Immature natural killer cell (primary cell): ENCODE results near the gene AKIP1. TPM values are rescaled to one million over a fixed set of nuclear protein-coding genes. Genes with fewer than 3 reads are reported as not detected.

Experiments
- DNase-seq, 3 donors: peaks; one replicate each; pipeline ENCODE4 v3.0.0; 2022; ENCODE audit warnings: mixed read lengths in 1 of 3
- H3K27ac Mint-ChIP-seq, 6 donors: one replicate each; pipeline ENCODE4 v1.8.0; 2020; ENCODE audit warnings: mixed read lengths in 6 of 6, mild to moderate bottlenecking in 5 of 6, inconsistent platforms in 4 of 6, moderate library complexity in 3 of 6
- H3K27me3 Mint-ChIP-seq, 3 donors: one replicate each; pipeline ENCODE4 v1.8.0; 2020 to 2021; ENCODE audit warnings: low read depth in 3 of 3, mild to moderate bottlenecking in 3 of 3, mixed read lengths in 3 of 3, moderate library complexity in 3 of 3, inconsistent platforms in 1 of 3
- H3K36me3 Mint-ChIP-seq, 3 donors: one replicate each; pipeline ENCODE4 v1.8.0; 2020; ENCODE audit warnings: mixed read lengths in 3 of 3, inconsistent platforms in 2 of 3, mild to moderate bottlenecking in 2 of 3
- H3K4me1 Mint-ChIP-seq, 2 donors: one replicate each; pipeline ENCODE4 v1.8.0; 2020; ENCODE audit warnings: inconsistent platforms in 2 of 2, mild to moderate bottlenecking in 2 of 2, mixed read lengths in 2 of 2, moderate library complexity in 1 of 2
- H3K4me3 Mint-ChIP-seq, 5 donors: one replicate each; pipeline ENCODE4 v1.8.0; 2020; ENCODE audit warnings: mild to moderate bottlenecking in 5 of 5, mixed read lengths in 5 of 5, inconsistent platforms in 3 of 5, moderate library complexity in 3 of 5
- H3K9me3 Mint-ChIP-seq, 6 donors: one replicate each; pipeline ENCODE4 v1.8.0; 2020; ENCODE audit warnings: mild to moderate bottlenecking in 6 of 6, mixed read lengths in 6 of 6, inconsistent platforms in 4 of 6, moderate library complexity in 3 of 6
- polyA plus RNA-seq, 3 donors: library from polyadenylated mRNA; unstranded; fragments of 300-500 nt; fragmentation: Illumina TruSeq; gene quantifications; one replicate each; pipeline ENCODE4 v1.2.3, GENCODE V29; 2021

AKIP1 gene
- polyA plus RNA-seq, 3 donors from 2014 or later: 5.4 to 20.7 (median 7.3) TPM

DNA sequence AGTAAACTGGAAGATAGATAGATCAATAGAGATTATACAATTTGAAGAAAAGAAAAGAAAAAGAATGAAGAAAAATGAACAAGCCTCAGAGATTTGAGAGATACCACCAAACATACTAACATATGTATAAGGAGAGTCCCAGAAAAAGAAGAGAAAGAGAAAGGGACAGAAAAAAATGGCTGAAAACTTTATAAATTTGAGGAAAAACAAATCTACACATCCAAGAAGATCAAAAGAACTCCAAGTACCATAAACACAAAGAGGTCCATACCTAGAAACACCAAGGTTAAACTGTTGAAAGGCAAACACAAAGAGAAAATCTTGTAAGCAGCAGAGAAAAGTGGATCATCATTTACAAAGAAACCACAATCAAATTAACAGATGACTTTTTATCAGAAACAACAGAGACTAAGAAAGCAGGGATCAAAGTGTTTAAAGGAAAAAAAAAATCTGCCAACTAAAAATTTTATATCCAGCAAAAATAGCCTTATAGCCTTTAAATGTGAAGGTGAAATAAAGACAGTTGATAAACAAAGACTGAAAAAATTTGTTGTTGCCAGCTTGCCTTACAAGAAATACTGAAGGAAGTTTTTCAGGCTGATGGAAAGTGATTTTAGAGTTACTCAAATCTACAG lies 11.8 kb upstream of the AKIP1 start:
- no peak for DNase-seq
- Mint-ChIP-seq H3K27ac (no peak overlapping the region), H3K4me3 (no peak overlapping the region), H3K9me3 (peaks cover 10 to 37% (median 20%) of the 10 kb centered on the region in 6 donors), H3K36me3 (peaks cover 4 to 15% (median 10%) of the 10 kb centered on the region in 3 donors), H3K27me3 (peaks cover 3 to 10% (median 7%) of the 10 kb centered on the region in 3 donors), H3K4me1 (no peaks in the 10 kb centered on the region)

DNA sequence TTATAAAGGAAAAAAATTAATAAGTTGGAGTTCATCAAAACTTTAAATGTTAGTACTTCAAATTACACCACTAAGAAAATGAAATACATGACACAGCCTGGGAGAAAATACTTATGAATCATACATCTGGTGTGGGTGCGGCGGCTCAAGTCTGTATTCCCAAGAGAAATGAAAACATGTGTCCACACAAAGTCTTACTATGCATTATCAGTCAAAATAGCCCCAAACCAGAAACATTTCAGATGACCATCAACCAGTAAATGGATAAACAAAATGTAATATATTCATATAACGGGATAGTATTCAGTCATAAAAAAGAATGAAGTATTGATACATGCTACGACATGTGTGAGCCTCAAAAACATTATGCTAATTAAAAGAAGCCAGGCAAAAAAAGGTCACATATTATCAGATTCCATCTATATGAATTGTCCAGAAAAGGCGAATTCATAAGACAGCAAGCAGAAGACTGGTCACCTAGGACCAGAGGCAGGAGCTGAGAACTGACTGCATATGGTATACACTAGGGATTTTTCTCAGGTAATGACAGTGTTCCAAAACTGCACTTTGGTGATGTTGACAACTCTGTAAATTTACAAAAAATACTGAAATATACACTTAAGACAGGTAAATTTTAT lies 5.3 kb upstream of the AKIP1 start:
- no peak overlapping the region for H3K27ac Mint-ChIP-seq

DNA sequence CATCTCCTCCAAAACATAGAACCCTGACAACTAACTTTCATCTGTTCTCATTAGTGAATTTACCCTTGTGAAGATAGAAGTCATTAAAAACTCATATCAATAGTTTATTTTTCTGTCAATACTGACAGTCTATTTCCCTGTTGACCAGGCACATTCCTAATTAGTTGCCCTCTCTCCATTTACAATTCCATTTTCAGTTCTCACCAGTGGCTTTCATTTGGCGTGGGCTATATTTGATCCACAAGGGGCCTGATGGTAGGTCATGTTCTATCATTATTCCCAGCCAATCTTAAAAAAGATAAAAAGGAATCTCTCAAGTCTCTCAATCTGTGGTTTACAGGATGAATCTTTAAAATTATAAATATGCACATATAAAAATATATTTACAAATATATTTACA lies 3.9 kb upstream of the AKIP1 start:
- Mint-ChIP-seq H3K4me1 (peaks cover 15 to 28% of the 10 kb centered on the region in 2 donors), H3K36me3 (no peaks in the 10 kb centered on the region), H3K27ac (no peak overlapping the region), H3K27me3 (peaks cover 0 to 9% (median 5%) of the 10 kb centered on the region in 3 donors), H3K4me3 (no peak overlapping the region), H3K9me3 (peaks cover 0 to 2% (median 0%) of the 10 kb centered on the region in 6 donors)
- DNase-seq: no peak

More for the DNA sequence above, 5.3 kb upstream of the AKIP1 start:
- peaks cover 3 to 7% (median 5%) of the 10 kb centered on the region in 6 donors for H3K9me3 Mint-ChIP-seq
- peaks cover 0 to 12% (median 6%) of the 10 kb centered on the region in 3 donors for H3K27me3 Mint-ChIP-seq
- H3K36me3 Mint-ChIP-seq: peaks cover 0 to 4% (median 0%) of the 10 kb centered on the region in 3 donors
- H3K4me1 Mint-ChIP-seq: peaks cover 15 to 20% of the 10 kb centered on the region in 2 donors
- no peak for DNase-seq
- H3K4me3 Mint-ChIP-seq: no peak overlapping the region

DNA sequence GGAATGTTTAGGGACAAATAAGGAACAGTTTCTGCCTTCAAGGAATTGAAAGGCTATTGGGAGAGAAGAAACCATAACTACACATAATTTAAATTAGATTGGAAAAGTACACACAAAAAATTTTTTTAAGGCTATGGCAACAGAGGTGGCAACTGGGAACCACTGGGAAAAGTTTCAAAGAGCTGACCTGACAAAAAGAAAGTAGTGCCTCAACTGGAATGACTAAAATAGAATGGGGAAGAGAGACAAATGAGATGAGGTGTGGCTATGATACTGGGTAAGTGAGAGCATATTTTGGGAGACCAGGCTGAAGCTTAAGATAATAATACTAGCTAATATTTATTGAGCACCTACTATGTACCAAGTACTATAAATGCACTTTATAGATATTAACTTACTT lies 2.9 kb upstream of the AKIP1 start:
- Mint-ChIP-seq H3K27me3 (peaks cover 0 to 8% (median 2%) of the 10 kb centered on the region in 3 donors), H3K27ac (no peak overlapping the region), H3K4me1 (peaks cover 19 to 32% of the 10 kb centered on the region in 2 donors), H3K4me3 (no peak overlapping the region), H3K9me3 (no peaks in the 10 kb centered on the region), H3K36me3 (no peaks in the 10 kb centered on the region)
- no peak for DNase-seq

DNA sequence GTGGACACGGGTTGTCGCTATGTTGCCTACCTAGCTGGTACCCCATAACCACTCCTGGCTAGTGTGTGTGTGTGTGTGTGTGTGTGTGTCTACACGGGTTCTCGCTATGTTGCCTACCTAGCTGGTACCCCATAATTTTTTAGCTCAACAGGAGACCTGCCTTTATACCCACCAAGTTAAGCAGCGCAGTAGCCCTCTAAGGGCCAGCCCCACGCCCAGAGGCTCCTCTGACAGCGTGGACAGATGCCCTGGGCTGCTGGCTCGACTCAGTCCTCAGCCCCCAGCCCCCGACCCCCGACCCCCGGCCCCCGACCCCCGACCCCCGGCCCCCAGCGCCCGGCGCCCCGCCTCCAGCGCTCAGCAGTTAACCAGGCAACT lies 351 bp upstream of the AKIP1 start:
- DNase-seq: peak in 1 of 3 donors; percentile 7
- no peaks in the 10 kb centered on the region for H3K9me3 Mint-ChIP-seq
- H3K4me1 Mint-ChIP-seq: peaks cover 29 to 50% of the 10 kb centered on the region in 2 donors
- no peaks in the 10 kb centered on the region for H3K36me3 Mint-ChIP-seq
- H3K4me3 Mint-ChIP-seq: peak overlapping the region; percentile 86 to 93 (median 92)
- peaks cover 0 to 5% (median 2%) of the 10 kb centered on the region in 3 donors for H3K27me3 Mint-ChIP-seq
- peak overlapping the region in 4 of 6 donors; percentile 4 to 72 (median 50) for H3K27ac Mint-ChIP-seq

DNA sequence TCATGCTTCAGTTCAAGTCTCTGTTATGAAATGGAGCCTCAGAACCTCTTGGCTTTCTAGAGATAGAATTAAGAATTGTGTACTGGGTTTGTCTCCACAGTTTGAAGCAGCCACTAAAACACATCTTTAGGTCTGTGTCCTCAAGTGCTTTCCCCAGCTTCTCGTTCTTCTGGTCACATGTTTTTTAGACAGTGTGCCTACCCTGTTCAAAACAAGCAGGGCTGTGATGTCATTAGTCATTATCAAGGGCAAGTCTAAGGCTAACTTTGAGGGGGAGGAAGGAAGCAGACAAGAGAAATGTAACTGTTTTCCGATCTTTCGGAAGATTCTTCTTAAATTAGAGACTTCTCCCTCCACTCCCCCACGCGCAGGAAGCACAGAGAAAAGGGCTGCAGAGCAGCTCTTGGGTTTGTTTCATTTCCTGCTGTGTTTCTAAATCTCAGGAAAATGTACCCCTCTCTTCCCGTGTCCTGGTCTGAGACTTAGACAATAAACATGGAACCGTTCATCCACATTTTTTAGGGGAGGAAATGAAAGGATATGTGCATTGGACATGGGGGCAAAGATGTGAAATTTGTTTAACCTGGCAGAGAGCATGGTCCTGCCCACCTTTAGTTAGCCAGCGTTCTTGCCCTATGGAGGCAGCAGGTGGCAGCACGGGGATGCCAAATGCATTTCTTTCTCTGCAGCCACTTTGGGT lies 3.1 kb downstream of the AKIP1 start:
- H3K27me3 Mint-ChIP-seq: peaks cover 0 to 5% (median 0%) of the 10 kb centered on the region in 3 donors
- peak; percentile 14 to 36 (median 17) for DNase-seq
- H3K4me3 Mint-ChIP-seq: peak overlapping the region; percentile 31 to 69 (median 40)
- peak overlapping the region in 4 of 6 donors; percentile 11 to 83 (median 70) for H3K27ac Mint-ChIP-seq
- peaks cover 27 to 45% of the 10 kb centered on the region in 2 donors for H3K4me1 Mint-ChIP-seq
- no peaks in the 10 kb centered on the region for H3K9me3 Mint-ChIP-seq
- H3K36me3 Mint-ChIP-seq: peaks cover 0 to 8% (median 4%) of the 10 kb centered on the region in 3 donors

DNA sequence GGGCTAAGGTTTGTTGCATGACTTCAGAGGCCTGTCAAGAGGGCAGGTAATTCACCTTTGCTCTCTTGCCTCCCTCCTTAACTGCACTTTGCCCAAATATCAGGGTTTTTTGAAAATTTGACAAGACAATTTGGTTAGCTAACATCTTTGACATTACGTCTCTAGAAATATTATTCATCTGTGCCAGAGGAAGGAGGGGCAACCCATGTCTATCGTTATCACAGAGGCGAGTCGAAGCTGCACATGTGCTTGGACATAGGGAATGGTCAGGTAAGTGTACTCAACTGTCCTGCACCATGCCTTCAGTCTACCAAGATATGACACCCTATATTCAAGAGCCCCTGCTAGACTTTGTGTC lies 3.7 kb downstream of the AKIP1 start:
- Mint-ChIP-seq H3K4me1 (peaks cover 24 to 40% of the 10 kb centered on the region in 2 donors), H3K27me3 (peaks cover 0 to 4% (median 0%) of the 10 kb centered on the region in 3 donors), H3K9me3 (no peaks in the 10 kb centered on the region), H3K36me3 (peaks cover 0 to 8% (median 4%) of the 10 kb centered on the region in 3 donors), H3K27ac (peak overlapping the region in 2 of 6 donors; percentile 11 to 73), H3K4me3 (peak overlapping the region in 3 of 5 donors; percentile 40 to 69 (median 61))
- DNase-seq: no peak

DNA sequence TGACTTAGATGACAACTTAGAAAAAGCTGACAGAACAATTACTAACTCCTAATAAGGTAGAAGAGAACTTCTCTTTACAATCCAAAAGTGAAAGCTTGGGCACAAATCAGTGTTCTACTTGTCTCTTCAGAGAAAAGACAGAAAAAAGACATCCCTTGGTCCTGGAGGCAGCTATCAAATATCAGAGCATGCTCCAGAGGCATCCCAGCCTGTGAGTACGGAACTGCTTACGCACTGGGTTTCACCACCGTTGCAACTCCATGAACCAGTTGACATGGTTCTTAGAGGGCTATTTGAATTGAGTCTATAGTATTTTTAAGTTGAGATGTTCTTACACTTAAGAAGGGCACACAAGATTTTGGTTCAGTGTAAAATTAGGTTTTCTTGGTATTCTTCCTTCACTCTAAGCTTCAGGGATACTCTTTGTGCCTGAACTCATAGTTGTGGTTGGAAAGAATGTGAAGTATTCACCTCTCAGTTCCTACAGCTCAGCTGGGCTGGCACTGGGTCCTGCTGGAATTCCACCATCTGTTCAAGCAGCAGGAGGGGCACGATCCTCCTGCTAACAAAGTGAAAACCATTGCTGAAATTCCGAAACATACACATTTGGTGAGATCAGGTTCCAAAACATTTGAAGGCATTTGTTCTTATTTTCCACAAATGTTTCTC lies 6.3 kb downstream of the AKIP1 start:
- no peak for DNase-seq
- Mint-ChIP-seq H3K4me1 (peaks cover 13 to 19% of the 10 kb centered on the region in 2 donors), H3K27me3 (peaks cover 0 to 1% (median 0%) of the 10 kb centered on the region in 3 donors), H3K36me3 (peaks cover 4 to 8% (median 5%) of the 10 kb centered on the region in 3 donors), H3K27ac (no peak overlapping the region), H3K9me3 (no peaks in the 10 kb centered on the region), H3K4me3 (no peak overlapping the region)

DNA sequence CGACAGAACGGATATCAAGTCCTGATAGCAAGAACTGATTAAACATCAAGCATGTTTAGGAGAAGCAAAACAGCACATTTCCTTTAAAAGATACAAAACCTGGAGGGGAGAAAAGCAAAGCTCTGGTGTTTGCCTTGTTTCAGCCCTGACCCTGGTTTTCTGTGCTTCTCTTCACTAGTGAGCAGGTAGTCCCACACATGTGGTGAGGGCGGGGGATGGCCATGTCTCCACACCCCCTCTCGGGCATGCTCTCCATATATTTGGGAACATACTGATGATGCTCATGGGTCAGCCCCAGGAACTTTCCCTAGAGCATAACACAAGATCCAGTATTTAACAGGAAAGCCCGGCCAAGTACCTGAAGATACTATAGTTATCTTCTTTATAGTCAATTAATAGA lies 11.7 kb downstream of the AKIP1 start:
- Mint-ChIP-seq H3K36me3 (peaks cover 0 to 7% (median 5%) of the 10 kb centered on the region in 3 donors), H3K27me3 (peaks cover 0 to 2% (median 0%) of the 10 kb centered on the region in 3 donors), H3K9me3 (no peaks in the 10 kb centered on the region), H3K4me1 (no peaks in the 10 kb centered on the region), H3K27ac (no peak overlapping the region), H3K4me3 (no peak overlapping the region)
- DNase-seq: no peak

DNA sequence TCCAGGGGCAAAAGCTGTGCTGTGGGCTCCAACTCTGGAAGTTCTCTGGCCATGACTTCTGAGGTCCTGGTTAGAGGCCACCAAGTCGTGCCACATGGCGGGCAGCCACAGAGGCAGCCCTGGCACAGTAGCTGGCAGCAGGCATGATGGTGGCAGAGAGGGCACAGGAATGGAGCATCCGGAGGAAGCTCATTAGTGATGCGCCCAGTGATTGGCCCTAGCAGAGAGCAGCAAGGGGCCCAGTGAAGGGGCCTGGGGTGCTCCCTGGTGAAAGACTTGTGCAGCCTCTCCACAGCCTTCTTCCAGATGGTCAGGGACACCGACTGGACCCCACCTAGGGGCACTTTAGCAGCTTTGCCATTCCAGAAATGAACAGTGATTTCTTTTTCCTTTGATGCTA lies 14.7 kb downstream of the AKIP1 start:
- no peaks in the 10 kb centered on the region for H3K4me1 Mint-ChIP-seq
- H3K4me3 Mint-ChIP-seq: no peak overlapping the region
- DNase-seq: no peak
- H3K27ac Mint-ChIP-seq: no peak overlapping the region
- H3K9me3 Mint-ChIP-seq: no peaks in the 10 kb centered on the region
- peaks cover 0 to 7% (median 0%) of the 10 kb centered on the region in 3 donors for H3K36me3 Mint-ChIP-seq
- H3K27me3 Mint-ChIP-seq: peaks cover 0 to 2% (median 0%) of the 10 kb centered on the region in 3 donors

DNA sequence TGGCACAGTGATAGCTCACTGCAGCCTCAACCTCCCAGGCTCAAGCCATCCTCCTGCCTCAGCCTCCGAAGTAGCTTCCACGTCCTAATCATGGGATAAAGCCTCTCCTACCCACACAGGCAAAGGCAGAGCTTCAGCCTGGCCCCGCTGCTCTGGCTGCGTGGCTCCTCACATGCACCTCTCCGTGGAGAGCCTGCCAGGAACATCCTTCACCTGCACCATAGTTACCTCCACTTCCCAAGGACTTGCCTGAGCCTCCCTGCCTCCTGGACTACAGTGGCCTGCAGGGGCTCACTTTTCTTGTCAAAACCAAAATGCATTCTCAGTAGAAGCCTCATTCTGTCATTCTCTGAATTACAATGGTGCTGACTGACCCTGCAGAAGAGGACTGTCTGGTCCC lies 15.2 kb downstream of the AKIP1 start:
- Mint-ChIP-seq H3K9me3 (no peaks in the 10 kb centered on the region), H3K27me3 (peaks cover 0 to 2% (median 0%) of the 10 kb centered on the region in 3 donors), H3K36me3 (peaks cover 0 to 7% (median 0%) of the 10 kb centered on the region in 3 donors), H3K4me1 (no peaks in the 10 kb centered on the region), H3K27ac (no peak overlapping the region), H3K4me3 (no peak overlapping the region)
- no peak for DNase-seq

DNA sequence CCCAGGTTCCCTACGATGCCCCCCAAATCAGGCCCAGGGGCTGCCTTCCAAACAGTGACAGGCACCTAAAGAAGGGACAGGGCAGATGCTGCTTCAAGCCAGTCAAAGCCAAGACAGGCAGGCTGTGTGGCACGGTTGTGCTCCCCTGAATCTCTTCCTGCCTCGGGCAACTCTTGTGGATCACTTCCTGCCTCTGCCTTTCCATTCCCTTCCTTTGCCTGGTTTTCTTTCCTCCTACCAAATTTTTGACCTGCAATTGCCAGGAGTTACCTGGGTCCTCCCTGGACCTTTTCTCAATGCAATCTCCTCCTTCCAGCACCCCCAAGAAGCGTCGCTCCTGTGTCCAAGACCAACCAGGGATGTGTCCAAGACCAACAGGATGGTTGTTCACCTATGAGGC lies 16.2 kb downstream of the AKIP1 start:
- peaks cover 0 to 2% (median 0%) of the 10 kb centered on the region in 3 donors for H3K36me3 Mint-ChIP-seq
- no peaks in the 10 kb centered on the region for H3K4me1 Mint-ChIP-seq
- H3K27ac Mint-ChIP-seq: no peak overlapping the region
- DNase-seq: no peak
- H3K9me3 Mint-ChIP-seq: no peaks in the 10 kb centered on the region
- no peak overlapping the region for H3K4me3 Mint-ChIP-seq
- H3K27me3 Mint-ChIP-seq: peaks cover 0 to 3% (median 0%) of the 10 kb centered on the region in 3 donors

DNA sequence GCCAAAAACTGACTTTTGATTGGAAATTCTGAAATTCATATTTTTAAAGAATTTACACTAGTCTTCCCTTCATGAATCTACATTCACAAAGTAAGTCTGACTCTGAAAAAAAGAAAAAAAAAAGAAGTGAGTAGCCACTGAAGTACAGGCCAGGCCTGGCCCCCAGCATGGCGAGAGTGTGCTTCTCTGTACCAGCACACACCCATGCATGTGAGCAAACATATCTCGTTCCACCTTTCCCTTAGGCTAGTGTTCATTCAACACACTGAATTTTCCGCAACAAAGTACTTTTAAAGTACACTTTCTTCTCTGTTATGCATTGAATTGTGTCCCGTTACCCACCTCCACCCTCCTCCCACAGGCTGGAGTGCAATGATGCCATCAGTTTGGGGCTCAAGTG lies 17.2 kb downstream of the AKIP1 start:
- Mint-ChIP-seq H3K27ac (no peak overlapping the region), H3K4me3 (no peak overlapping the region), H3K36me3 (no peaks in the 10 kb centered on the region), H3K9me3 (no peaks in the 10 kb centered on the region), H3K4me1 (no peaks in the 10 kb centered on the region), H3K27me3 (peaks cover 0 to 3% (median 0%) of the 10 kb centered on the region in 3 donors)
- DNase-seq: no peak
